ENCODE data around the gene F2RL3.

GRCh38 chr19:16890461-16891184 lies 1.8 kb downstream of the F2RL3 start:
- no peak for TF ChIP-seq CTCF (IDR thresholded peaks at IDR 0.05)
- TF ChIP-seq POLR2A (IDR thresholded peaks at IDR 0.05) = no peak
